Subcutaneous adipose tissue (tissue), 4 donors: ENCODE measurements around the gene CNGA2. TPM values are rescaled to one million over a fixed set of nuclear protein-coding genes. Genes with fewer than 3 reads are reported as not detected.

ENCODE experiments used
- CTCF ChIP-seq: fragments of 450-650 bp; IDR thresholded peaks from one replicate; pipeline ENCODE4 v1.5.1; 2016; ENCODE audit warnings: low read depth, mild to moderate bottlenecking, control low read depth, antibody characterized with exemption, moderate library complexity
- total RNA-seq, 4 donors: library from RNA; depleted of rRNA; stranded (reverse); fragments of >200 nt; gene quantifications; one replicate each; pipeline ENCODE4 v1.1.0, GENCODE V29; 2016

Gene CNGA2
- total RNA-seq, 4 donors from 2014 or later, result not detected

- no peak for TF ChIP-seq CTCF
These were observed 54.7 kb downstream of the CNGA2 start for GRCh38 chrX:151789179-151789800.

GRCh38 chrX:151790481-151791160 is 56.1 kb downstream of the CNGA2 start:
- no peak for TF ChIP-seq CTCF

GRCh38 chrX:151791961-151792360 is 57.4 kb downstream of the CNGA2 start:
- TF ChIP-seq CTCF, result no peak

- no peak for TF ChIP-seq CTCF
These were observed 58.0 kb downstream of the CNGA2 start for GRCh38 chrX:151792505-151792904.

GRCh38 chrX:151793886-151794285 is 59.3 kb downstream of the CNGA2 start:
- no peak for TF ChIP-seq CTCF

Other genes with a start within 250 kb of the CNGA2 start
- gene PASD1, start 171.1 kb upstream of the CNGA2 start, total RNA-seq, result not detected
- gene PRRG3, start 39.3 kb upstream of the CNGA2 start, total RNA-seq, result 1 to 10 TPM in 2 of 4 donors, under 1 TPM in 2; 0.49 to 1.5 (median 1.0) TPM
- not detected for gene FATE1, start 18.7 kb upstream of the CNGA2 start, total RNA-seq
- gene MAGEA4, start 178.1 kb downstream of the CNGA2 start, total RNA-seq, result not detected
- 100 to 1,000 TPM; 120 to 317 (median 209) TPM for gene GABRE, start 239.9 kb downstream of the CNGA2 start, total RNA-seq